HG02973 (cell line): Measurements from ENCODE around the gene CLIC3.
"Not testable (repeated sequence)": the region's sequence is repeated elsewhere in the genome, so short reads cannot be mapped to it uniquely, and the experiment has no call there.

ENCODE experiments used
- ATAC-seq: cut with Tn5 transposase; IDR thresholded peaks from one replicate; pipeline ENCODE4 v1.9.1; 2021; ENCODE audit warnings: moderate library complexity; ENCODE audit not compliant: unreplicated experiment

The CLIC3 gene

GRCh38 chr9:137017791-137018497, 21.6 kb upstream of the CLIC3 start:
- ATAC-seq = no peak

GRCh38 chr9:137017071-137017470, 20.7 kb upstream of the CLIC3 start:
- no peak for ATAC-seq

GRCh38 chr9:137016436-137016835, 20.1 kb upstream of the CLIC3 start:
- ATAC-seq = no peak

GRCh38 chr9:137015976-137016375, 19.6 kb upstream of the CLIC3 start:
- ATAC-seq = no peak

GRCh38 chr9:137015540-137015930, 19.2 kb upstream of the CLIC3 start:
- ATAC-seq = no peak

GRCh38 chr9:137014776-137015539, 18.6 kb upstream of the CLIC3 start:
- ATAC-seq = no peak

- no peak for ATAC-seq
Measured at GRCh38 chr9:137014166-137014565, 17.8 kb upstream of the CLIC3 start.

- ATAC-seq = no peak
Measured at GRCh38 chr9:137013571-137013940, 17.2 kb upstream of the CLIC3 start.

- ATAC-seq = no peak
Measured at GRCh38 chr9:137012694-137013570, 16.6 kb upstream of the CLIC3 start.

GRCh38 chr9:137011907-137012675, 15.7 kb upstream of the CLIC3 start:
- no peak for ATAC-seq

- ATAC-seq = no peak
Measured at GRCh38 chr9:137011156-137011555, 14.8 kb upstream of the CLIC3 start.

GRCh38 chr9:137009938-137010732, 13.8 kb upstream of the CLIC3 start:
- no peak for ATAC-seq

- no peak for ATAC-seq
Measured at GRCh38 chr9:137009217-137009616, 12.8 kb upstream of the CLIC3 start.

GRCh38 chr9:137008312-137008711, 11.9 kb upstream of the CLIC3 start:
- ATAC-seq = no peak

GRCh38 chr9:137007816-137008270, 11.5 kb upstream of the CLIC3 start:
- no peak for ATAC-seq

- no peak for ATAC-seq
Measured at GRCh38 chr9:137007108-137007815, 10.9 kb upstream of the CLIC3 start.

GRCh38 chr9:137006116-137007003, 10.0 kb upstream of the CLIC3 start:
- ATAC-seq = no peak

- not testable (repeated sequence) for ATAC-seq
Measured at GRCh38 chr9:137004285-137004684, 7.9 kb upstream of the CLIC3 start.
